ENCODE results near the gene CUEDC1.
"Not testable (repeated sequence)": the region's sequence is repeated elsewhere in the genome, so short reads cannot be mapped to it uniquely, and the experiment has no call there.

The CUEDC1 gene

DNA sequence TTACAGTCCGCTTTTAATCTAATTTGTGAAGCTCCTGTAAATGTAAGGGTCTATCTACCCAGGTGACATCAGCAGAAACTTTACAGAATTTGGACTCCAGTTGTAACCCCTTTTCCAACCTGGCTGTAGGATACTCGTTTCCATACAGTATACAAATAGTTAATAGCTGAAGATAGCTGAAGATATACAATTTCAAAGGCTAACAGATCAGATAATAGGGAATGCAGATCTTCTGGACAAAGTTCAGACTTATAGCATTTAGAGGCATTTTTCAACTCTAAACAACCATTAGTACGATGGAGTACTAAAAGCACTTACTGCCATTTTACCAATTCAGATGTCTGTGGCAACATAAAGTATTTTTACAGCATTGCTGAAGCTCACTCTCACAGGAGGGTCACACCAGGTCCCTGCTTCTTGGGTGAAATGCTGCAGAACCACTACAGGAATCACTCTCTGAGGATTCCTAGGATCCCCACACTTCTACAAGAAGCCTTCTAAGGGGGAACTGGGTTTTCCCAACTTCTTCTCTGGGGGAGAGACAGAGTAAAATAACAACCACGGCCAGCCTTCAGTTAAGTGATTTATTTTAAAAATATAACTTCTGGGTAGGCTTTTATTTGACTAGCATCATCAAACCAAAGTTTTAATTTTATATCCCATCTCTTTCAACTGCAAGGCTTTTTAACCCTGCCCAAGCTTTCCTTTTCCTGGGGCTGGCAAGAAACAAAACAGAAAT lies 29.9 kb upstream of the CUEDC1 start:
- no peak for DNase-seq

DNA sequence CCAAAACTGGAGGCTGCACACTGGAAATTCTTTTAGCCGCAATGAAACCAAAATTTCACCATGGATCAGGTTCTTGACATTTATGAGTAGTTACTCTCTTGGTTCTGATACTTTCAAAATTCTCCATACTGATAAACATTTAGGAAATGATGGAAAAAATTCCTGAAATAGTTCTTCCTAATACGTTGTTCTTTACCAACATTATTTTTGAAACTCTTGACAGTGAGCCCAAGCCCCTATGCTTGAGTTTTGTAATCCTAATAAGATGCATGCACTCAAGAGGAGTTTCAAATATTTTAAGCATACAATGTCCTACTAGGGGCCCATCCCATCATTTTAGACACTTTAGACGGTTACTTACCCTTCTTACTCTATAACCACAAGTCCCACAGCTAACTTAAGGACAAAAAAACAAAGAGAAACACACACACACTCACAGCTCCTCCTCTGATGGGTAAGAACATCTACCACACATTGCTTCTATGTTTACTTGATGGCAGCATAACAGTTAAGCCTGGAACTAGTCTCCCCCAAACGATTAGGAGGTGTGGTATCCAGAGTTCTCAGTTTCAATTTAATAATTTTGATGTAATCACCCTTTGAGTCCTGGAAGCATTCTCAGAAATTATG lies 29.2 kb upstream of the CUEDC1 start:
- no peak for DNase-seq

DNA sequence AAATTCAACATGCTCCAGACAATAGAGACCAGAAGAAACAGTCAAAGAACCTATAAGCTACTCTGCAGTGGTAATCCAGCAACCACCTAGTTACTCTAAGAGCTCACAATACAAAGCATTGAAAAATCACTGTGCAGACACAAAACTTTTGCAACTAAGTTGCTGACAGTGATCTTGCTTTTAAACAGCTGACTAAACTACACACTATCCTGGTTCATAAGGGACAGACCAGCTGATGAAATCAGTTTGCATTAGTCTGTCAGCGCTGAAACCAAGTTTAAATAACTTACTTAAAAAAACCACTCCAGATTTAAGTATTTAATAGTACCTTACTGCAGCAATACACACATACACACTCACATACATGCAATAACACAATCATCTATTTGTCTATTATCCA lies 28.2 kb upstream of the CUEDC1 start:
- no peak for DNase-seq

DNA sequence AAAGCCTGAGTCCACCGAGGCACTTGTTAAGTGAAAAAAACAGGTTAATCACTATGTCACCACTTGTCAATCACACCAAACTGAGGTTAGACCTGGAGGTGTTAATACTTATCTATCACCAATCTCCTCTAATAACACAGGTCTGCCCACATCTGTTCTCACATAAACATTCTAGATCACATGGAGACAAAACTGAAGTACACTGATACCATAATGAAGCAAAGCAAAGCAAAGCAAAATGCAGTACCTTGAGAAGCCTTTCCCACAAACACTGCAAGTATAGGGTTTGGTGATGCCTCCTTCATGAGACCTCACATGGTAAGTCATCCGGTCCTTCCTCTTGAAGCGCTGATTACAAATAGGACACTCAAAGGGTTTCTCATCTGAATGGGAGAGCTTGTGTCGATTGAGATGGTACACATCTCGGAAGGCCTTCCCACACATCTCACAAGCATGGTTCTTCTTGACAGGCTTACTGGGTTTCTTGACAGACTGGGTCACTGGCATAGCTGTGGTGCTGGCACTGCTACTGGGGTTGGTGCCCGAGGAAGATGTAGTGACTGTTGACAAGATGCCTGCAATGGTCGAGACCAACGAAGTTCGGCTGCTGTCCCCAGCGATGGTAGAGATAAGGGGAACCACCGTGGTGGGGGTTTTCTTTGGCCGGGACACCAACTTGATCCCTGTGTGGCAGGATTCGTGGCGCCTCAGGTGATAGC lies 27.4 kb upstream of the CUEDC1 start:
- DNase-seq = no peak

DNA sequence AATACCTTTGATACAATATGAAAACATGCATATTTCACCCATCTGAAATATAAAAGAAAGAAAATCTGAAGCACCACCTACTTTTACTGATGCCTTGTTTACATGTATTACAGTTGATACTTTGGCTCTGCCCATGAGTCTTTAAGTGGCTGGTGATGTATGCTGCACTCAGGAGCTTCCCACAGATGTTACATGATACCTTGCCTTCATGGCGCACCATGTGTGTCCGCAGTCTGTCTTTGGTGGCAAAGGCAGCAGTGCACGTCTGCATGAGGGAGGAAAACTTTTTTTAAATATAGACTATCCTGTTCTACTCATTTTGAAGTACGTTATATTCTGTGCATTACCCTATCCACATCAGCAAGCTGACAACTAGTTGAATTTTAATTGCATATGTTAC lies 25.3 kb upstream of the CUEDC1 start:
- no peak for DNase-seq

DNA sequence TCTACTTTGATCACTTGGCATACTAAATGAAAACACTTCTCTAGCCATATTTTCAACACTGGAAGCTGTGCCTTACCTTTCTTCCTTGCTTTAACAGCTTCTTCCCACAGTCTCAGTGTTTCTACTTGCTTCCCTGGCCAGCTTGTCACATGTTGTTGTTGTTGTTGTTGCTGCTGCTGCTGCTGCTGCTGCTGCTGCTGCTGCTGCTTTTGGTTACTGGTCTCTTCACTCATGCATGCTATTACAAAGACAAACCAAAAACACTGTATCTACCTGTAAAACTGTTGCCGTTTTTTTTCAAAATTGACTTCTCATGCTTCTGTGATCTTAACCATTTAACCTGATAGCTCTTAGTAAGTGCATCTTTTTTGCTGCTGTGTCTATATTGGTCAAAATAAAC lies 23.9 kb upstream of the CUEDC1 start:
- DNase-seq = no peak

DNA sequence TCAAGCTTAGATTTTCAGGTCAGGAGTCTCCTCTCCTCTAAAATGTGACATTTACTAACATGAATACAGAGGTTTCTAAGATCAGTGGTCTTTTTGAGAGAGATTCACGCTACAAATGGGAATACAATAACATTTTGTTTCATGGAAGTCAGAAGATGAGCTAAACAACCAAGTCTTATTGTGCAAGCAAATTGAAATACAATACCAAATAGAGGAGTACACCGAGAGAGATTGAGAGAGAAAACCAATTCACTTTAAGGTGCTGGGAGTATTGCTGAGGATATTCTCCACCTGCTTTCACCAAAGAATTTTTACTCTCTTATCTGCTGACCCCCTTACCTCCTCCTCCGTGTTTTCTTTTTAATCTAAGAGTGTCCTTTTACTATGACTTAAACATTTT lies 21.4 kb upstream of the CUEDC1 start:
- DNase-seq = no peak

DNA sequence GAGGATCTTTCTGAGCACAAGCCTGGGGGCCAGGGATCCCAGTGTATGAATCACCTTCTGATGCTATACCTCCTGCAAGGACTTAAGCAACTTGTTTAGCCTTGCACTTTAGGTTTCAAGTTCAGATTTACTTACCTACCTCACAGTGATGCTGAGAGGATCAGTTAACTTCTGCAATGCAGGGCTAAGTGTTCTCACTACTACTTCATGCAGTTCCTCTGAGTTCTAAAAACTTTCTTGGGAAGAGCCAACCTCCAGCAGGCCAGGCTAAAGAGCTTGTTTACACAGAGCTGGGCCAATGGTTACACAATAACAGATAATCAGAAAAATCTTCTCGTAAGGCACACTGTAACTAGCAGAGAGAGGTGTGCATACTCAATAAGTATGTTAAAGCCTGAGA lies 19.8 kb upstream of the CUEDC1 start:
- no peak for DNase-seq

DNA sequence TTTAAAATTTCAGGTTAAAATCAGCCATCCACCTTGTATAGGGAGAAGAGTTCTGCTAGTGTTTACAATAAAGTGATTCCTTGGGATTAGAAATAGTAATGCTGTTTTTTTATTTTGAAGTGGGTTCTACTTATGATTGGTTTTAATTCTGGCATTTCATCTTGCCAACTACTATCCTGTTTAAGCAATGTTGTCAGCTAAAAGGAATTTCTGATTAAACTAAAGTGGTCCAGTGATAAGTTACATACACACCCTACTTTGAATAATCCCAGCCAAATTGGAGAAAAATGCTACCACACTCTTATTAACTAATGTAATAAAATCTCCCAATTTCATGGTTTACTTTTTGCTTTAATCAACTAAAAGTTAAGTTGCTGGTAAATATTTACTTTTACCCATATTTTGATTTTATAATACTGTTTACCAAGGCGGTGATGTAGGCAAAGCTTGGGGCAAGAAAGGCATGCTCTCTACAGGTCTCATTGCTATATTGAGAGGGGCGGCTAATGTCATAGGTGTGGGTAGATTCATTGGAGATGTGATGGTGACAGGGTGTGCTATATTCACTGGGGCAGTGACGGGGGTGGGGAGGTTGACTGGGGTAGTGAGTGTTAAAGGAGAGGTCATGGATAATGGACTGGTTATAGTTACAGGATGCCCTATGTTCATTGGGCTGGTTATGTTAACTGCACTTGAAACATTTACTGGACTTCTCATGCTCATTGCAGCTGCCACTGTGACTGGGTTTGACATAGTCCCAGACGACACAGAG lies 19.0 kb upstream of the CUEDC1 start:
- DNase-seq = not testable (repeated sequence)

DNA sequence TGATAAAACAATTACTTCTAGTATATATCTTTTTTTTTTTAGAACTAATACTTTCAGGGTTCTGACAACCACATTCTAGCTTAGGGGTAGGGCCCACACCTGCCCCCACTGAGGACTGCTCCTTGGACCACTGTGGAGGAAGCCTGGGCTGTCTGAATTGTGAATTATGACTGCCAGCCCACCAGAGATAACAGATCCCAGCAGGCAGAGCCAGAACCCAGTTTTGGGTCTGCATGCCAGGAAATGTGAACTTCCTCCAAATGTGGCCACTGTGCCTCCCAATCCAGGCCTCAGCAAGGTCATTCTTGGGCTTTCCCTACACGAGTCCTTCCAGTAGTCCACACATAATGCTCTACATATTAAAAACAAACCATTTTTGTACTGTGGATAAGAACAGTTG lies 16.9 kb upstream of the CUEDC1 start:
- DNase-seq = no peak

DNA sequence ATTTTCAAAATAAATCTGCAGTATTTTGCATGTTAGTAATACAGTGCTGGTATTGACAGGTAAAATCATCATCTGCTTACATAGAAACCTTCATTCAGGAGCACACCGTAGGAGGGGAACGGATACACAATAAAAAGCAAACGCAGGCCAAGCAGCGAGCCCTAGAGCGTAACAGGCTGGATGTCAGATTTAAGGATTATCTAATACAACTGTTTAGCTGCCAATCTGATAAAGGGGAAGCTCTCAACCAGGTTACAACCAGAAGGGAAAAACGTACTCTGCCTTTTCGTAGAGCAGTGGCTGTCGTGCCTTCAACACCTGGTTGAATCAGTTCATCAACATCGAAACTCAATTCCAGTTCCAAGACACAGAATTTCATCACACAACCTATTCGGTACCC lies 16.4 kb upstream of the CUEDC1 start:
- no peak for DNase-seq

DNA sequence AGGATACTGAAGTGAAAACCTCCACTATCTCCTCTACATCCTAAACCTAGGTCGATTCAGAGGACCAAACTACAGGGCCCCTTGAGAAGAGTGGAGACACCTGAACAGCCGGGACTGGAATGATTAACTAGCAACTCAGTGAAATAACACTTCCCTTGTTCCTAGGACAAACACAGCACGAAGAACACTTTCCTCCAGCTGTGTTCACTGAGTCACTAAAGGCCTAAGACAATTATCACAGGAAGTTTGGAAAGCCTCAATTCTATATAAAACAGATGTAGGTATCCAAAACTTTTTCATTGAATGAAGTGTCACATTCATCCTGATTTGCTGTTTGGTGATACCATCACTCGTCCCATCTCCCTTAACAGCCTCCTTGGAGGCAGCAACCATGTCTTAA lies 15.5 kb upstream of the CUEDC1 start:
- no peak for DNase-seq

DNA sequence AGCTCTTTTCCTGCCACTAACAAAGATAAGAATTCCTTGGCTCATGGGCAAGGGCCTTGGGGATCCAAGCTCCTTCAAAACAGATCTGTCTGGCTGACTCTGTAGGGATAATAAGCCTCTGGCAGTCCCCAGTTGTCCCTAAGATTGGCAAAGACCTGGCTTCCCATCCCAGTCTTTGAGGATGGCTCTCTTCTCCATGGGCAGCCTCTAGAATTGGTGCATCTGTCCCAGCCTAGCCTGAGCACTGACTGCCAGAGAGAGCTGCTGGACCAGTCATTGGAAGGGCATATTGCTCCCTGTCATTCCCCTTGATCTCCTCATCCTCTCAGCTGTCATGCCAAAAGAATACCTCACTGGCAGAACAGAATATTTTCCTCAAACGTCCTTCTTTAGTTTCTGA lies 13.2 kb upstream of the CUEDC1 start:
- no peak for DNase-seq

DNA sequence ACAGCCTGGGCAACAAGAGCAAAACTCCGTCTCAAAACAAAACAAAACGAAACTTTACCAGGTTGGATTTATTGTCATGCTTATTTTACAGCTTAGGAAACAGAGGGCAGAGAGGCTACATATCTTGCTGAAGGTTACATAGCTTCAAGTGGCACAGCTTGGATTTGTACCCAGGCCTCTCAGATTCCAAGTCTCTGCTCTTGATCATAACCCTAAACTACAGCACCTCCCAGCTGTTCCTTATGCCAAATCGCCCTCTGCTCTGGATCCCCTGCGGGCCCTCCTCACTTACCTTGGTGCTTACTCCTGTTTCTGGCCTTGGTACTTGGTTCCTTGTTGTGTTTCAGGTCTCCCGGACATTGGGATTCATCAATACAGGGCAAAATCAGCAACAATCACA lies 11.7 kb upstream of the CUEDC1 start:
- DNase-seq = no peak

DNA sequence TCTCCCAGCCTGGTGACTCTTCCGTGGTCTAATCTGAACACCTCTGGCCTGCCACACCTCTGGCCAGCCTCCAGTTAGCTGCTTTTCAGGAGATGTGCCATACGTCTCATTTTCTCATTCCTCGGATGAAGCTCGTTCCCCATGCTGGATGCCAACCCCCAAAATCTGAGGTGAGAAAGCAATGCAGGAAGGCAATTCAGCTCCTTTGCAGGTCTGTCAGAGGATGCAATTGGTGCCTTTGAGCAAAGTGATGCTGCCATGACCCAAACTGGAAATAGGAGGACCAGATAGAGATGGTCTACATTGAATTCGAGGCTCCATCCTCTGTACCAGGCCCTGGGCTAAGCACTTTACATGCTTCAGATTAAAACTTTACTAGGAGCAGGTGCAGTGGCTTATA lies 11.0 kb upstream of the CUEDC1 start:
- DNase-seq = no peak

DNA sequence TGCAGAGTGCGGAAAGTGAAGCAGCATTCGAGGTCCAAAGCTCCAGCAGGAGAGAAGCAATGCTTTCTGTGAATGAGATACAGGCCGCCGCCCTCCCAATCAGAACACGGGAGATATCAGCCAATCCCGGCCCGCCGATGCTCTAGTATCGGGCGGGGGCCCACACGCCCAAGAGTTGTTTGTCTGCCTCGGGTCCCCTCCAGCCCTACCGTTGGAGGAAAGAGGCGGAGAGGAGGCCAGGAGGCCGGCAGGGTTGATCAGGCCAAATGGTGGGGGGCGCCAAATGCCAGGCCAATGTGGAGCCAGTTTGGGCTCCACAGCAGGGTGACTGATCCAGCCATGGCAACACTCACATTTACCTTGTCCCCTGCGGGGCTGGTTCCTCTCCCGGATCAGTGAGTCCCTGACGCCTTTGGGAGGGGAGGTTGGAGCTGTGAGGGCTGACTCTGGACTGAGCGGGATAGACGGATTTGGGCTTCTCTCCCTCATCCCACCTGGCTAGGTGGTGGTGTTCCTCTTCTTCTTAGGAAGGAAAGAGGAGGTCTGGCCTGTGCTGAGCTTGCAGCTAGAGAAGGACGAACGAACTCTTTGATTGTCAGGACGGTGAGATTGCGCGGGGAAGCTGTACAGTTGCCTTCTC lies 10.4 kb upstream of the CUEDC1 start:
- DNase-seq = no peak

DNA sequence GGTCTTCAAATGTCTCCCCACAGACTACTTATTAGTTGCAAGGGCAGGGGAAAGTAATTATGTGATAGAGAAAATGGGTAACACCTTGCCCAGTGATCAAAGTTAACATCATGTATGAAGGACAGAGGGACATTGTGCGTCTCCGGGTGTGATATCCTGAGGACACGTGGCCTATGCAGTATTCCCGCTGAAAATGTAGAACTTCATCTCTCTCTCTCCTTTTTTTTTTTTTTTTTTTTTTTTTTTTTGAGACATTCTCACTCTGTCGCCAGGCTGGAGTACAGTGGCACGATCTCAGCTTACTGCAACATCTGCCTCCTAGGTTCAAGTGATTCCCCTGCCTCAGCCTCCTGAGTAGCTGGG lies 7.9 kb upstream of the CUEDC1 start:
- DNase-seq = no peak

DNA sequence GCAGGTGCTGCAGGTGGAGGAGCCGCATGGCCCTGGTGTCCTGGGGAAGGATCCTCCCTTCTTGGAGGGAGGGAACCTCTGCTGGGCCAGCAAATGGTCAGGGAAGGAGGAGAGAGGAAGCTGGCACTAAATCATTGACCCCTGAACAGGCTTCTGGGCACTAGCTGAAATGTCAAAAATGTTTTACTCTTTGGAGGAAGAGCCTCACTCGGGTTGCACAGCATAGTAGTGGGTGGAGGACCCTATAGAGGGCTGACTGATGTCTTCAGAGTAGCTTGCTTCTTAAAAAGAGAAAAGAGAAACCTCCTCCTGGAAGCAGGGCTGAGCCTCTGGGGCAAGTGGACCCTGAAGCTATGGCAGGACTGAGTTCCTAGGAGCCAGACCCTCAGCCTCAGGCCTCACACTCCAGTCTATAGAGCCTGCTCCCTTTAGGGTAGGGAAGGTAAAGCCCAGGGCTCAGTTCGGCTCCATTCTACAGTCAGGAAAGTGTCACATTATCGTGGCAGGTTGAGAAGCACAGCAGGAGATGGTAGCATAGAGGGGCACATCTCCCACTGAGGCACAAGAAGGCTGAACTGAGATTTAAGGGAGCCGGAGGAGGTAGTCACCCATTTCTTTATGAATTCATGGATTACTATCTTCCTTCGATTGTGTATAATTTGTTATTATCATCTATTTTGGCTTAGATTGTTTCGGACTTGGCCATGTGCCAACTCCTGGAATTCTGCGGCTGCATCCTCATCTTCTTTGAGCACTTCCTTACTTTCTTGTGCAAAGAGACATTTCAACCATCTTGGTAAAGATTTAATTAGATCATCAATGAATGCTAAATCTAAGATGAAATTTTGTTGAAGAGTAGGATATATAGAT lies 7.3 kb upstream of the CUEDC1 start:
- no peak for DNase-seq

DNA sequence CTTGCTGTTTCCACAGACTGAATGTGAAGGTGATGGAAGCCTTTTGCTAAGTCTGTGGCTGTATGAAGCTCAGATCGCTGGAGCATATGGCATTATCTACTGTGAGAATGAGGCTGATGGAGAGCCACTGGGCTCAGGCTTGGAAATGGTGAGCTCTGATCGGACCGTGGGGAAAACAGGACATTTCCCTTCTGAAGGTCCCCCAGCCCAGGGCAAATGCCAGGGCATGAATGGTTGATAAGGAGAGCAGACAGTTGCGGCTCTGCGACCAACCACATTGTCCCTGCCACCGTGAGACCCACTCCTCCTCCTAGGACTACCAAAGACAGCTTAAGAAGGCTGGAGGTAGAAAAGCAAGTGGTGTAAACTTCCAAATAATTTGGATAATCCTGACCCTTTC lies 4.7 kb upstream of the CUEDC1 start:
- DNase-seq = no peak

DNA sequence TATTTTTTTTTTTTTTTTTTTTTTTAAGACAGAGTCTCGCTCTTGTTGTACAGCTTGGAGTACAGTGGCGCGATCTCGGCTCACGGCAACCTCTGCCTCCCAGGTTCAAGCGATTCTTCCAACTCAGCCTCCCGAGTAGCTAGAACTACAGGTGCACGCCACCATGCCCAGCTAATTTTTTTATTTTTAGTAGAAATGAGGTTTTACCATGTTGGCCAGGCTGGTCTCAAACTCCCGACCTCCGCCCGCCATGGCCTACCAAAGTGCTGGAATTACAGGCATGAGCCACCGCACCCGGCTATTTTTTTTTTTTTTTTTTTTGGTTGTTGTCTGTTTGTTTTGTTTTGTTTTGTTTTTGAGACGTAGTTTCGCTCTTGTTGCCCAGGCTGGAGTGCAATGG lies 3.2 kb upstream of the CUEDC1 start:
- not testable (repeated sequence) for DNase-seq

DNA sequence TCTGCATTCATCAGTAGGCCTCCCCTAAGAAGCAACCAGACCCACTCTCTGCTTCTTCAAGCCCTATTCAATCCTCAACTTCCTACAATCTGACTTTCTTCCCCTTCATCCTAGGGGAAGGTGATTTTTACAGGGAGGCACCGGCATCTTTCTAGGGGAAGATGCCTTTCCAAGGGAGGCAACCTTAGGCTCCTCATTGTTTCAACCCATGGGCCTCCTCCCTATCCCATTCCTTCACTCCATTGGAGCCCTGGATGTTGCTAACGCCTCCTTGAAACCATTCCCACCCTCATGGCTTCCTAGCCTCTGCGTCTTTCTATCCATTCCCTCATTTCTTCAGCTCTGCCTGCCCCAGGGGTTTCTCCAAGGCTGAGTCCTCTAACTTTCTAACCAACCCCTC lies 2.7 kb upstream of the CUEDC1 start:
- DNase-seq = no peak

Measured in NCI-H446 (cell line).